ENCODE measurements around the gene GABRE.

The GABRE gene

GRCh38 chrX:151974336-151975227 is at the start of gene GABRE:
GABRE (minus strand) TSS chrX:151974676; CDS start chrX:151974625, 51 bp downstream.
- no peak for DNase-seq

GRCh38 chrX:152020888-152021287 is 46.4 kb upstream of the GABRE start:
- no peak for DNase-seq

GRCh38 chrX:151999813-152000212 is 25.3 kb upstream of the GABRE start:
- no peak for DNase-seq

GRCh38 chrX:151997539-151997938 is 23.1 kb upstream of the GABRE start:
- DNase-seq, result no peak

GRCh38 chrX:151996347-151996746 is 21.9 kb upstream of the GABRE start:
- DNase-seq, result no peak

- DNase-seq, result no peak
Measured at GRCh38 chrX:151994476-151994875, 20.0 kb upstream of the GABRE start.

GRCh38 chrX:151988706-151989299 is 14.3 kb upstream of the GABRE start:
- no peak for DNase-seq

GRCh38 chrX:151987108-151987507 is 12.6 kb upstream of the GABRE start:
- DNase-seq, result no peak

- no peak for DNase-seq
Measured at GRCh38 chrX:151985955-151986354, 11.5 kb upstream of the GABRE start.

- DNase-seq, result no peak
Measured at GRCh38 chrX:151985531-151985930, 11.1 kb upstream of the GABRE start.

- no peak for DNase-seq
Measured at GRCh38 chrX:151984902-151985301, 10.4 kb upstream of the GABRE start.

- no peak for DNase-seq
Measured at GRCh38 chrX:151984328-151984727, 9.9 kb upstream of the GABRE start.

- DNase-seq, result no peak
Measured at GRCh38 chrX:151983186-151983585, 8.7 kb upstream of the GABRE start.

- DNase-seq, result no peak
Measured at GRCh38 chrX:151982222-151982621, 7.7 kb upstream of the GABRE start.

- no peak for DNase-seq
Measured at GRCh38 chrX:151981129-151981528, 6.7 kb upstream of the GABRE start.

- no peak for DNase-seq
Measured at GRCh38 chrX:151977923-151978322, 3.4 kb upstream of the GABRE start.

GRCh38 chrX:151977009-151977408 is 2.5 kb upstream of the GABRE start:
- no peak for DNase-seq

GRCh38 chrX:151975736-151976275 is 1.3 kb upstream of the GABRE start:
- no peak for DNase-seq

- no peak for DNase-seq
Measured at GRCh38 chrX:151975228-151975593, 735 bp upstream of the GABRE start.

GRCh38 chrX:151973851-151974335 is 583 bp downstream of the GABRE start:
- DNase-seq, result no peak

- no peak for DNase-seq
Measured at GRCh38 chrX:151973060-151973661, 1.3 kb downstream of the GABRE start.

- no peak for DNase-seq
Measured at GRCh38 chrX:151970661-151971060, 3.8 kb downstream of the GABRE start.

GRCh38 chrX:151970027-151970426 is 4.4 kb downstream of the GABRE start:
- no peak for DNase-seq

GRCh38 chrX:151966236-151966635 is 8.2 kb downstream of the GABRE start:
- no peak for DNase-seq
